BLaER1 (cell line): ENCODE measurements around the gene GTF2IRD1.

Experiments
- H3K27ac ChIP-seq: shearing (Covaris generic); formaldehyde crosslinking; 2 replicates; pipeline ENCODE4 v1.8.1; 2022
- H3K27me3 ChIP-seq: shearing (Covaris generic); formaldehyde crosslinking; 2 replicates; pipeline ENCODE4 v1.8.1; 2022
- H3K36me3 ChIP-seq: shearing (Covaris generic); formaldehyde crosslinking; 2 replicates; pipeline ENCODE4 v1.8.1; 2022
- H3K4me1 ChIP-seq: shearing (Covaris generic); formaldehyde crosslinking; 2 replicates; pipeline ENCODE4 v1.8.1; 2022
- H3K4me2 ChIP-seq: shearing (Covaris generic); formaldehyde crosslinking; 2 replicates; pipeline ENCODE4 v1.8.1; 2022
- H3K4me3 ChIP-seq: shearing (Covaris generic); formaldehyde crosslinking; 2 replicates; pipeline ENCODE4 v1.8.1; 2022
- H3K9ac ChIP-seq: shearing (Covaris generic); formaldehyde crosslinking; 2 replicates; pipeline ENCODE4 v1.8.1; 2022
- H3K9me3 ChIP-seq: shearing (Covaris generic); formaldehyde crosslinking; 2 replicates; pipeline ENCODE4 v1.8.1; 2022
- H4K20me1 ChIP-seq: shearing (Covaris generic); formaldehyde crosslinking; 2 replicates; pipeline ENCODE4 v1.8.1; 2022
- Cebpa-rat ChIP-seq: shearing (Covaris generic); IDR thresholded peaks from 2 replicates; pipeline ENCODE4 v1.8.1; 2022

GTF2IRD1 gene

GRCh38 chr7:74582447-74583039 is 128.8 kb downstream of the GTF2IRD1 start:
- Histone ChIP-seq H3K4me3 (no peak overlapping the region), H3K27me3 (no peaks in the 10 kb centered on the region), H3K9me3 (no peaks in the 10 kb centered on the region), H3K9ac (no peak overlapping the region), H3K27ac (no peak overlapping the region), H4K20me1 (no peaks in the 10 kb centered on the region), H3K4me2 (no peak overlapping the region), H3K36me3 (peaks cover 52% of the 10 kb centered on the region), H3K4me1 (peaks cover 16% of the 10 kb centered on the region)
- no peak for TF ChIP-seq Cebpa-rat

DNA sequence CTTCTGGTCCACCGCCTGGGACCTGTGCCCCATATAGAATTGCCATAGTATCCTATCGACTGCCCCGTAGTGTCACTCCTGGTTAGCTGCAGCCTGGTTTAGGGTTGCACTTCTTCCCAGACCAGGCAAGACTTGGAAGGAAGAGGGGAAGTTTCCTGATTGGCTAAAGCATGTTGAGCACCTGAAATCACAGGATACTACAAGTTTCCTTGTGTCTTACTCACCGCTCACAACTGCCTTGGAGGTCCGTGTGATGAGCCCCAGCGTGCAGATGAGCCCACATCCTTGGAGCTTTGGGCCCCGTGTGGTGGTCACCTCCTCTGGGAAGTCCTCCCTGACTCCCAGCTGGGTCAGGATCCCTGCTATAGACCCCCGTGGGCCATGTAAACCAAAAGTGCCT is 129.9 kb downstream of the GTF2IRD1 start:
- no peaks in the 10 kb centered on the region for H3K27me3 ChIP-seq
- no peak overlapping the region for H3K27ac ChIP-seq
- H3K4me3 ChIP-seq: no peak overlapping the region
- H3K9me3 ChIP-seq: no peaks in the 10 kb centered on the region
- H3K36me3 ChIP-seq: peaks cover 52% of the 10 kb centered on the region
- no peak overlapping the region for H3K9ac ChIP-seq
- H3K4me2 ChIP-seq: no peak overlapping the region
- no peaks in the 10 kb centered on the region for H4K20me1 ChIP-seq
- peaks cover 27% of the 10 kb centered on the region for H3K4me1 ChIP-seq
- TF ChIP-seq Cebpa-rat: no peak

GRCh38 chr7:74584160-74584954 is 130.7 kb downstream of the GTF2IRD1 start:
- H3K4me1 ChIP-seq: peaks cover 31% of the 10 kb centered on the region
- H3K9me3 ChIP-seq: no peaks in the 10 kb centered on the region
- H3K4me3 ChIP-seq: no peak overlapping the region
- no peak overlapping the region for H3K4me2 ChIP-seq
- TF ChIP-seq Cebpa-rat: no peak
- no peak overlapping the region for H3K9ac ChIP-seq
- no peaks in the 10 kb centered on the region for H3K27me3 ChIP-seq
- no peaks in the 10 kb centered on the region for H4K20me1 ChIP-seq
- peaks cover 54% of the 10 kb centered on the region for H3K36me3 ChIP-seq
- H3K27ac ChIP-seq: no peak overlapping the region

- Histone ChIP-seq H3K4me3 (no peak overlapping the region), H3K9me3 (no peaks in the 10 kb centered on the region), H3K36me3 (peaks cover 54% of the 10 kb centered on the region), H3K4me2 (no peak overlapping the region), H4K20me1 (no peaks in the 10 kb centered on the region), H3K27me3 (no peaks in the 10 kb centered on the region), H3K27ac (no peak overlapping the region), H3K9ac (no peak overlapping the region), H3K4me1 (peaks cover 31% of the 10 kb centered on the region)
- TF ChIP-seq Cebpa-rat: no peak
Measured at GRCh38 chr7:74585844-74586243, 132.1 kb downstream of the GTF2IRD1 start.

GRCh38 chr7:74586258-74587175 is 132.8 kb downstream of the GTF2IRD1 start:
- Histone ChIP-seq H3K27ac (peak overlapping the region; percentile 81), H4K20me1 (no peaks in the 10 kb centered on the region), H3K9me3 (no peaks in the 10 kb centered on the region), H3K4me1 (peaks cover 31% of the 10 kb centered on the region), H3K4me3 (peak overlapping the region; percentile 12; the same call in 1 of the 2 replicates), H3K4me2 (peak overlapping the region; percentile 89), H3K9ac (peak overlapping the region; percentile 45; the same call in 1 of the 2 replicates), H3K27me3 (no peaks in the 10 kb centered on the region), H3K36me3 (peaks cover 55% of the 10 kb centered on the region)
- no peak for TF ChIP-seq Cebpa-rat

DNA sequence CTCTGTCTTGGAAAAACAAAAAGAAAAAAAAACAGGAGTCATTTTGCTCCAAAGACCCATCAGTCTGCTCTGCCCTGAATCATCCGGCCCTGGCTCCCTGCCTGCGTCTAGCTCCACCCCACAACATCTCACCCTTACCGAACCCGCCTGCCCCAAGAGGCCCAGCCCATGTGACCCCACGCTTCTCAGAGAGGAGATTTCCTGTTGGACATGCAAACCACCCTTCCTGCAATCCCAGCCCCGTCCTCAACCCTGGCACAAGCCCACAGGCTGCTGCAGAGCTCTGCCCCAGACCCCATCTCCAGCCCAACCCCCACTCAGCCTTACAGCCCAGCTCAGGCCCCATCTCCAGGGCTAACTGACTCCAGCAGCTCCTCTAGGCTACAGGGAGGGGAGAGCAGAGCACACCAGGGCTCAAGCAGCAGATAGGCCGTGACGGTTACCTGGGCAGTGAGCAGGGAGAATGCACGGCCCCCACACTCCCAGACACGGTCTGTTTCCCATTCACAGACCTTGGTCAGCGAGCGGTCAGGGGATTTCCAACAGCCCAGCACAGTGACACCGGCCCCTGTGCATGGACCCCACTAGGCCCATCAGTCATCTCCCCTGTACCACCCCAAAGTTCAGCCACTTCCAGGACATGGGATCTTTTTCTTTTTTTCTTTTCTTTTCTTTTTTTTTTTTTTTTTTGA is 133.9 kb downstream of the GTF2IRD1 start:
- TF ChIP-seq Cebpa-rat: no peak
- H3K27me3 ChIP-seq: no peaks in the 10 kb centered on the region
- H3K9me3 ChIP-seq: no peaks in the 10 kb centered on the region
- H3K4me3 ChIP-seq: peak overlapping the region; percentile 12; the same call in 1 of the 2 replicates
- H3K9ac ChIP-seq: peak overlapping the region; percentile 45
- H3K4me1 ChIP-seq: peaks cover 31% of the 10 kb centered on the region
- H3K36me3 ChIP-seq: peaks cover 55% of the 10 kb centered on the region
- H3K4me2 ChIP-seq: peak overlapping the region; percentile 89
- peak overlapping the region; percentile 81 for H3K27ac ChIP-seq
- H4K20me1 ChIP-seq: no peaks in the 10 kb centered on the region

DNA sequence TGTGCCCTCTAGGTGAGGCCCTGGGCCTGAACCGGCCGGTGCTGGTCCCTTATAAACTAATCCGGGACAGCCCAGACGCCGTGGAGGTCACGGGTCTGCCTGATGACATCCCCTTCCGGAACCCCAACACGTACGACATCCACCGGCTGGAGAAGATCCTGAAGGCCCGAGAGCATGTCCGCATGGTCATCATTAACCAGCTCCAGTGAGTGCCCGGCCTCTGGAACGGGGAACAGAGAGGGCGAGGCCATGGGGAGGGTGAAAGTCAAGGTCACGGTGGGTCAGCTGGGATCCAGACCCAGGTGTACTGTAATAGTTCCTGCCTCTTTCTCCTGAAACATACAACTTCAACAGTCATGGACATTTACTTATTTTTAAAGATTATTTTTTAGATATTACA is 137.1 kb downstream of the GTF2IRD1 start:
- H3K9ac ChIP-seq: no peak overlapping the region
- no peaks in the 10 kb centered on the region for H3K9me3 ChIP-seq
- H3K4me3 ChIP-seq: no peak overlapping the region
- no peak overlapping the region for H3K27ac ChIP-seq
- H3K4me2 ChIP-seq: no peak overlapping the region
- peaks cover 31% of the 10 kb centered on the region for H3K4me1 ChIP-seq
- peaks cover 75% of the 10 kb centered on the region for H3K36me3 ChIP-seq
- TF ChIP-seq Cebpa-rat: no peak
- H3K27me3 ChIP-seq: no peaks in the 10 kb centered on the region
- H4K20me1 ChIP-seq: no peaks in the 10 kb centered on the region

DNA sequence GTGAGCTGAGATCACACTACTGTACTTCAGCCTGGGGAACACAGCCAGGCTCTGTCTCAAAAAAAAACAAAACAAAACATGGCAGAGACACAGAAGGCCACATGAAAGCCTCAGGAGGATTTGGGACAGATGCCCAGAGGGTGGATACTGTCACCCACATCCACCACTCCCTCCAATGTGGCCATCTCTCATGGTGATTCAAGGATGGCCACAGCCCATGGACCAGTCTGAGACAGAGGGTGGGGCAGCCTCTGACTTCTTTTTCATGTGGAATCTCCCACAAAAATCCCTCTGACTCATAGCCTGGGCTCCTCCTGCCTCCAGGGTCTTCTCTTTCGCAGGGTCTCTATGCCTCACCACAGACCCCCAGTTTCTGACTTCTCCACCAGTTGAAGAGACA is 144.9 kb downstream of the GTF2IRD1 start:
- no peak for TF ChIP-seq Cebpa-rat

DNA sequence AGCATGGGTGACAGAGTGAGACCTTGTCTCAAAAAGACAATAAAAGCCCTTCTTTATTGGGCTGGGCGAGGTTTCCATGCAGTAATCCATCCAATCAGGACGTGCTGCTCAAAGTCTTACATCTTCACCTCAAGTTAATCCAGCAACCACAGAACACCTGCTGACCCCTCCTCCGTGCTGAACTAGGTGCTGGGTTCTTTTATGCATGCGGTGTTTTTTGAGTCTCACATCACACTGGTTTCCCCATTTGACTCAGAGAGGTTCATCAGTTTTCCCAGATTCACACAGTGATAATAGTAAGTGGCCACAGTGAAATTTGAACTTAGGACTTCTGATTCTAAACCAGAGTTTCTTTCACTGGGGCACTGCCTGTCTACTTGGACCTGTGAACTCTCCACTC is 145.5 kb downstream of the GTF2IRD1 start:
- no peak overlapping the region for H3K4me3 ChIP-seq
- no peaks in the 10 kb centered on the region for H4K20me1 ChIP-seq
- H3K27me3 ChIP-seq: no peaks in the 10 kb centered on the region
- H3K9ac ChIP-seq: no peak overlapping the region
- H3K27ac ChIP-seq: no peak overlapping the region
- TF ChIP-seq Cebpa-rat: no peak
- no peaks in the 10 kb centered on the region for H3K9me3 ChIP-seq
- H3K4me2 ChIP-seq: no peak overlapping the region
- peaks cover 15% of the 10 kb centered on the region; the same call in 1 of the 2 replicates for H3K4me1 ChIP-seq
- H3K36me3 ChIP-seq: peaks cover 92% of the 10 kb centered on the region

More for the DNA sequence above, 144.9 kb downstream of the GTF2IRD1 start:
- no peak overlapping the region for H3K27ac ChIP-seq
- peaks cover 15% of the 10 kb centered on the region; the same call in 1 of the 2 replicates for H3K4me1 ChIP-seq
- H3K9ac ChIP-seq: no peak overlapping the region
- H3K27me3 ChIP-seq: no peaks in the 10 kb centered on the region
- H4K20me1 ChIP-seq: no peaks in the 10 kb centered on the region
- peaks cover 99% of the 10 kb centered on the region for H3K36me3 ChIP-seq
- no peaks in the 10 kb centered on the region for H3K9me3 ChIP-seq
- H3K4me3 ChIP-seq: no peak overlapping the region
- H3K4me2 ChIP-seq: no peak overlapping the region
